Daoy (cell line): Measurements from ENCODE around the gene OPTN. TPM values are rescaled to one million over a fixed set of nuclear protein-coding genes. Genes with fewer than 3 reads are reported as not detected.

Experiments
- DNase-seq: peaks from one replicate; pipeline ENCODE4 v3.0.0-alpha.2; 2015; ENCODE audit warnings: low read depth
- total RNA-seq: library from RNA; depleted of rRNA; stranded (reverse); fragments of >200 nt; shearing (Covaris generic); gene quantifications from 2 replicates; pipeline ENCODE4 v1.2.3, GENCODE V29; 2014; rRNA removed

OPTN gene
- total RNA-seq, 1 experiment from 2014 or later, result 27.8 TPM

DNA sequence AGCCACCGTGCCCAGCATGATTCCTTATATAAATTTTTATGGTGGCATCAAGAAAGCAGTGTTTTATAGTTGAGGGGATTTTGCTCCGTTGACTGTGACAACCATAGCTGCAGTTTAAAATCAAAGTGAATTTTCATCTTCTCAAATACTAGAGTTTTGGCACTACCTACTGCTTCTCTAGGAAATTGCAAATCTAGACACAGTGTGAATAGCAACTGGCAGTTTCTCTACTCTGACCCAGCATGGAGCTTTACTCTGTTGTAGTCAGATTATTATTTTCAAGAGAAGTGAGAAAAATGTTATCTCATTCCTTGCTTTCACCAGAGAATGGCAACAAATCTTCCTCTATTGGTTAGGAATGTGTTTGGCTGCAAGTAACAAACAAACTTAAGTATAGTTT lies 84.3 kb downstream of the OPTN start:
- DNase-seq, result no peak

DNA sequence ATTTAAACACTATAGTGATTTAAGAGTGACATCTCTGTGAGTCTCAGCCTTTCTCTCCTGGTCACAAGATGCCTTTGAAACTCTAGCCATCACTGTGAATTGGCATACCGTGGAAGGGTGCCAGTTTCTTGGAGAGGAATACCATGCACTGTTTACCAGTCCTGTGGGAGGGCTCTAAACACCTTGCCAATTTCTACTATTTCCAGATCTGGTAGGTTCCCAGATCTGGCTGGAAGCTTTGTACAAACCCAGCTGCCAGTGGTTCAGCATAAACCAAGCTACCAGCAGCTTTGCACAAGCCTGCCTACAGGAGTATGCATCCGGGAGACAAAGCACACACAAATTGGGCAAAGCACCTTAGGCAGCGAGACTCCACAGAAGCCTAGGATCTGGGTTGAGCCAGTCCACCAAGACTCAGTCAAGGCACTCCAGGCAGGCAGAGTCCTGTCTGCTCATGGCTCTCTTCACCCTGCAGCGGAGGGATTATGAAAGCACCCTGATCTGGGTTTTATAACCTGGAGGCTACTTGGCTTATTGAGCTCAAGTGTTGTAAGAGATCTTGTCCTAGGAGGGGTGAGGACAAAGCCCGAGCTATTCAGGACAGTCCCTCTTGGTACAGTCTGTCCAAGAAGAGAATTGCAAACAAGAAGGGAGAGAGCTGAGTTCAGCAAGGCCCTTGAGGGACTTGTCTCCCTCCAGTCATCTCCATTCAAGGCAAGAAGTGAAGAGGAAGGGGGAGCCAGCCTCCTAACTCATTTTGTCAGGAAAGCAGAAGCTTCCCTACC lies 85.0 kb downstream of the OPTN start:
- DNase-seq, result no peak

DNA sequence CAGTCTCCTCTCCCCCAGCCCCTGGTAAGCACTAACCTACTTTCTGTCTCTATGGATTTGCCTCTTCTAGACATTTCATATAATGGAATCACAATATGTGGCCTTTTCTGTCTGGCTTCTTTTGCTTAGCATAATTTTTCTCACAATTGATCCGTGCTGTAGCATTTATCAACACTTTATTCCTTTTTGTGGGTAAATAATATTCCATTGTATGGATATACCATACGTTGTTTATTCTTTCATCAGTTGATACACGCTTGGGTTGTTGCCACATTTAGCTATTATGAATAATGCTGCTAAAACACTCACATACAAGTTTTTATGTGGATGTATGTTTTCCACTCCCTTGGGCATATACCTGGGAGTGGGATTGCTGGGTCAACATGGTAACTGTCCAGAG lies 87.2 kb downstream of the OPTN start:
- no peak for DNase-seq

Other genes with a start within 250 kb of the OPTN start
- gene CCDC3, start 98.5 kb upstream of the OPTN start, total RNA-seq, result 1.1 and 1.3 TPM in 2 replicates
- 29.4 and 30.3 TPM in 2 replicates for gene MCM10, start 61.4 kb downstream of the OPTN start, total RNA-seq
- gene UCMA, start 134.2 kb downstream of the OPTN start, total RNA-seq, result not detected in 2 replicates
- 1.7 and 2.0 TPM in 2 replicates for gene PHYH, start 199.9 kb downstream of the OPTN start, total RNA-seq
- 43.9 and 46.1 TPM in 2 replicates for gene SEPHS1, start 248.1 kb downstream of the OPTN start, total RNA-seq